Colon (tissue), 2 donors: ENCODE data around the gene VN1R2.
"Not testable (repeated sequence)": the region's sequence is repeated elsewhere in the genome, so short reads cannot be mapped to it uniquely, and the experiment has no call there.

Source experiments
- FAIRE-seq: peaks from 2 replicates; lab custom pipeline; 2012; peaks lifted over from hg19 to GRCh38; lab: Jason Lieb, UNC
- donor health status: control.
- donor health status: control.

The VN1R2 gene

GRCh38 chr19:53257715-53258342 is at the start of gene VN1R2:
Gene VN1R2, plus strand, starts transcription at chr19:53258292. Its CDS starts 84 bp downstream, at chr19:53258376.
- FAIRE-seq = not testable (repeated sequence)

- FAIRE-seq = not testable (repeated sequence)
These were observed 46.5 kb upstream of the VN1R2 start for GRCh38 chr19:53211554-53211953.

- FAIRE-seq = no peak
These were observed 45.3 kb upstream of the VN1R2 start for GRCh38 chr19:53212703-53213320.

GRCh38 chr19:53222716-53223115 is 35.4 kb upstream of the VN1R2 start:
- not testable (repeated sequence) for FAIRE-seq

GRCh38 chr19:53224606-53225005 is 33.5 kb upstream of the VN1R2 start:
- FAIRE-seq = no peak

GRCh38 chr19:53237114-53237777 is 20.8 kb upstream of the VN1R2 start:
- no peak for FAIRE-seq

GRCh38 chr19:53246498-53246897 is 11.6 kb upstream of the VN1R2 start:
- no peak for FAIRE-seq

- FAIRE-seq = no peak
These were observed 3.4 kb upstream of the VN1R2 start, which contains the start of gene ZNF677 for GRCh38 chr19:53254411-53255341. Gene ZNF677, minus strand, starts transcription at chr19:53254873. Its CDS starts 3,323 bp downstream, at chr19:53251550.

GRCh38 chr19:53267623-53268022 is 9.5 kb downstream of the VN1R2 start, which contains the start of gene VN1R4:
Gene VN1R4, minus strand, starts transcription at chr19:53267723. Its CDS starts 58 bp downstream, at chr19:53267665.
- not testable (repeated sequence) for FAIRE-seq

GRCh38 chr19:53269861-53270260 is 11.8 kb downstream of the VN1R2 start:
- not testable (repeated sequence) for FAIRE-seq

GRCh38 chr19:53272044-53272443 is 14.0 kb downstream of the VN1R2 start:
- no peak for FAIRE-seq

GRCh38 chr19:53275480-53275879 is 17.4 kb downstream of the VN1R2 start:
- FAIRE-seq = no peak

- FAIRE-seq = not testable (repeated sequence)
These were observed 23.9 kb downstream of the VN1R2 start for GRCh38 chr19:53281947-53282346.

- FAIRE-seq = no peak
These were observed 27.0 kb downstream of the VN1R2 start for GRCh38 chr19:53285087-53285486.

GRCh38 chr19:53290758-53291549 is 32.9 kb downstream of the VN1R2 start:
- FAIRE-seq = no peak

GRCh38 chr19:53294786-53295441 is 36.8 kb downstream of the VN1R2 start:
- no peak for FAIRE-seq

GRCh38 chr19:53301341-53301740 is 43.2 kb downstream of the VN1R2 start:
- not testable (repeated sequence) for FAIRE-seq

- no peak for FAIRE-seq
These were observed 50.3 kb downstream of the VN1R2 start for GRCh38 chr19:53308339-53308811.
